Smooth muscle cell (in vitro differentiated cells): ENCODE data around the gene CLIC2. TPM values are rescaled to one million over a fixed set of nuclear protein-coding genes. Genes with fewer than 3 reads are reported as not detected.

ENCODE experiments used
- DNase-seq: peaks from one replicate; lab custom pipeline; 2025; ENCODE audit not compliant: unreplicated experiment; lab: John Stamatoyannopoulos, UW
- H2AFZ ChIP-seq: fragments of 200-600 bp; sonication (generic); 2 replicates; pipeline ENCODE4 v1.6.0; 2016; ENCODE audit warnings: antibody characterized with exemption, low read depth, mild to moderate bottlenecking
- H3F3A ChIP-seq: fragments of 200-600 bp; sonication (generic); 2 replicates; pipeline ENCODE4 v1.6.0; 2017; ENCODE audit warnings: antibody characterized with exemption, low read depth
- H3K27ac ChIP-seq: fragments of 200-600 bp; sonication (generic); 2 replicates; pipeline ENCODE4 v1.5.1; 2016; ENCODE audit warnings: low read depth, mild to moderate bottlenecking
- H3K27me3 ChIP-seq: fragments of 200-600 bp; sonication (generic); 2 replicates; pipeline ENCODE4 v1.6.1; 2016; ENCODE audit warnings: low read depth, mild to moderate bottlenecking
- H3K36me3 ChIP-seq: fragments of 200-600 bp; sonication (generic); 2 replicates; pipeline ENCODE4 v1.5.1; 2016; ENCODE audit warnings: low read depth
- H3K4me1 ChIP-seq: fragments of 200-600 bp; sonication (generic); 2 replicates; pipeline ENCODE4 v1.5.1; 2016; ENCODE audit warnings: low read depth
- H3K4me2 ChIP-seq: fragments of 200-600 bp; sonication (generic); 2 replicates; pipeline ENCODE4 v1.6.0; 2016; ENCODE audit warnings: mild to moderate bottlenecking
- H3K4me3 ChIP-seq: fragments of 200-600 bp; sonication (generic); 2 replicates; pipeline ENCODE4 v1.5.1; 2016; ENCODE audit warnings: mild to moderate bottlenecking
- H3K79me2 ChIP-seq: fragments of 200-600 bp; sonication (generic); 2 replicates; pipeline ENCODE4 v1.6.0; 2016; ENCODE audit warnings: low read depth, mild to moderate bottlenecking
- H3K9ac ChIP-seq: fragments of 200-600 bp; sonication (generic); 2 replicates; pipeline ENCODE4 v1.6.0; 2016; ENCODE audit warnings: low read depth
- H3K9me3 ChIP-seq: fragments of 200-600 bp; sonication (generic); replicated peaks from 2 replicates; pipeline ENCODE4 v1.5.1; 2016; ENCODE audit warnings: low read depth
- H4K20me1 ChIP-seq: fragments of 200-600 bp; sonication (generic); 2 replicates; pipeline ENCODE4 v1.6.0; 2016; ENCODE audit warnings: low read depth
- CTCF ChIP-seq: fragments of 200-600 bp; sonication (generic); IDR thresholded peaks from 2 replicates; pipeline ENCODE4 v1.5.1; 2017; ENCODE audit warnings: borderline replicate concordance, mild to moderate bottlenecking, antibody characterized with exemption; ENCODE audit not compliant: insufficient read depth, poor library complexity, severe bottlenecking
- WGBS: methylation state at CpG from one replicate; pipeline ENCODE4 v1.1.7; 2016; ENCODE audit warnings: low lambda C conversion rate; 5-methylcytosine and 5-hydroxymethylcytosine counted together
- polyA plus RNA-seq: library from polyadenylated mRNA; unstranded; fragments of >200 nt; fragmentation: Nextera tagmentation; extraction: Ambion mirVana; gene quantifications from 2 replicates; pipeline ENCODE4 v1.2.1, GENCODE V29; 2016
- total RNA-seq: library from RNA; depleted of rRNA; stranded (reverse); fragments of >200 nt; gene quantifications from 2 replicates; pipeline ENCODE4 v1.2.3, GENCODE V29; 2014

Gene CLIC2
- total and polyA plus RNA-seq, 2 experiments from 2014 or later = 0.22 to 0.33 TPM

- H3K9ac ChIP-seq = no peak overlapping the region
- no peaks in the 10 kb centered on the region for H3F3A ChIP-seq
- H3K36me3 ChIP-seq = no peaks in the 10 kb centered on the region
- no peak for TF ChIP-seq CTCF
- no peaks in the 10 kb centered on the region for H3K27me3 ChIP-seq
- no peak overlapping the region for H3K27ac ChIP-seq
- no peaks in the 10 kb centered on the region for H4K20me1 ChIP-seq
- H3K4me3 ChIP-seq = no peak overlapping the region
- H3K9me3 ChIP-seq = no peaks in the 10 kb centered on the region
- no peaks in the 10 kb centered on the region for H3K79me2 ChIP-seq
- WGBS = 50% methylated on average over 1 of the region's 1 CpG
- H3K4me1 ChIP-seq = no peaks in the 10 kb centered on the region
- DNase-seq = no peak
- no peak overlapping the region for H3K4me2 ChIP-seq
- no peak overlapping the region for H2AFZ ChIP-seq
Measured at GRCh38 chrX:155251391-155251790, 83.0 kb downstream of the CLIC2 start.

- no peaks in the 10 kb centered on the region for H3F3A ChIP-seq
- H3K4me3 ChIP-seq = no peak overlapping the region
- H3K36me3 ChIP-seq = no peaks in the 10 kb centered on the region
- no peaks in the 10 kb centered on the region for H3K9me3 ChIP-seq
- H4K20me1 ChIP-seq = no peaks in the 10 kb centered on the region
- H3K4me2 ChIP-seq = no peak overlapping the region
- no peak overlapping the region for H3K27ac ChIP-seq
- H2AFZ ChIP-seq = no peak overlapping the region
- no peak for DNase-seq
- no peak overlapping the region for H3K9ac ChIP-seq
- H3K27me3 ChIP-seq = no peaks in the 10 kb centered on the region
- WGBS = 65% methylated on average over 4 of the region's 4 CpGs
- TF ChIP-seq CTCF = no peak
- no peaks in the 10 kb centered on the region for H3K79me2 ChIP-seq
- H3K4me1 ChIP-seq = no peaks in the 10 kb centered on the region
Measured at GRCh38 chrX:155247497-155247896, 86.9 kb downstream of the CLIC2 start.

GRCh38 chrX:155246748-155247147, 87.7 kb downstream of the CLIC2 start:
- no peak overlapping the region for H3K27ac ChIP-seq
- 67% methylated on average over 1 of the region's 1 CpG for WGBS
- no peak overlapping the region for H3K4me2 ChIP-seq
- H3K36me3 ChIP-seq = no peaks in the 10 kb centered on the region
- H3K4me1 ChIP-seq = no peaks in the 10 kb centered on the region
- H2AFZ ChIP-seq = no peak overlapping the region
- TF ChIP-seq CTCF = no peak
- H3K4me3 ChIP-seq = no peak overlapping the region
- no peaks in the 10 kb centered on the region for H3K27me3 ChIP-seq
- H3K9me3 ChIP-seq = no peaks in the 10 kb centered on the region
- H4K20me1 ChIP-seq = no peaks in the 10 kb centered on the region
- H3K9ac ChIP-seq = no peak overlapping the region
- H3K79me2 ChIP-seq = no peaks in the 10 kb centered on the region
- DNase-seq = no peak
- no peaks in the 10 kb centered on the region for H3F3A ChIP-seq

GRCh38 chrX:155242300-155242699, 92.1 kb downstream of the CLIC2 start:
- no peak overlapping the region for H3K4me2 ChIP-seq
- WGBS = 82% methylated on average over 5 of the region's 5 CpGs
- H3K79me2 ChIP-seq = no peaks in the 10 kb centered on the region
- no peaks in the 10 kb centered on the region for H4K20me1 ChIP-seq
- no peak overlapping the region for H3K4me3 ChIP-seq
- H3F3A ChIP-seq = no peaks in the 10 kb centered on the region
- H3K36me3 ChIP-seq = peaks cover 5% of the 10 kb centered on the region
- H2AFZ ChIP-seq = no peak overlapping the region
- H3K27ac ChIP-seq = no peak overlapping the region
- TF ChIP-seq CTCF = no peak
- no peak overlapping the region for H3K9ac ChIP-seq
- H3K27me3 ChIP-seq = no peaks in the 10 kb centered on the region
- no peaks in the 10 kb centered on the region for H3K9me3 ChIP-seq
- H3K4me1 ChIP-seq = no peaks in the 10 kb centered on the region
- DNase-seq = no peak
